Stimulated activated CD8-positive, alpha-beta memory T cell treated with anti-CD3 and anti-CD28 coated beads, Interleukin-15, amount 100 ng/mL, for 24 hours (primary cell): ENCODE results near the gene C16orf89.

Source experiments
- DNase-seq: peaks from one replicate; pipeline ENCODE4 v3.0.0-alpha.2; 2020; ENCODE audit warnings: low read depth

The C16orf89 gene

DNA sequence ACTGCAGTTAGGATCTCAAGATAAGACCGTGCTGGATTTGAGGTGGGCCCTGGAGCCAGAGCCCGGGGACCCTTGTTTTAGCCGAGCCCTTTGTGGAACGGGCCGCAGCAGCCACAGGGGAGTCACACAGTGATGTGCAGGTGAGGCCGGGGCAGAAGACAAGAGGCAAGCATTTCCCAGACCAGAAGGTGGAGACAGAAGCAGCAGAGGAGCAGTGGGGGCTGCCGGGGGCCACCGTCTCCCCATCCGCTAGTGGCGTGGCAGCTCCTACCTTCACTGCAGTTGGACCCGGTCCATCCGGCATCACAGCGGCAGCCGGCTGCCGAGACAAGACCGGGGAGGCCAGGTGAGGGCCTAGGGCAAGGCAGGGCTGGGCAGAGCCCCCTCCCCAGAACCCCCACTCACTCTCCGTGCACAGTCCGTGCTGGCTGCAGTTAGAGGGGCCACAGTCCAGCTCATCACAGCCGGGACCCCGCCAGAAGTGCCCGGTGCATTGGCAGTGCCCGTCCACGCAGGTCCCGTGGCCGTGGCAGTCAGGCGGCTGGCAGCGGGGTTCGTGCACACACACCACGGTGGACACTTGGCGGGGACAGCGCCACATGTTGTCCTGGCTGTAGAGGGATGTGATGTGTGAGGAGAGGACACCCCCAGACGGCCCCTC is 38.1 kb downstream of the C16orf89 start:
- no peak for DNase-seq

DNA sequence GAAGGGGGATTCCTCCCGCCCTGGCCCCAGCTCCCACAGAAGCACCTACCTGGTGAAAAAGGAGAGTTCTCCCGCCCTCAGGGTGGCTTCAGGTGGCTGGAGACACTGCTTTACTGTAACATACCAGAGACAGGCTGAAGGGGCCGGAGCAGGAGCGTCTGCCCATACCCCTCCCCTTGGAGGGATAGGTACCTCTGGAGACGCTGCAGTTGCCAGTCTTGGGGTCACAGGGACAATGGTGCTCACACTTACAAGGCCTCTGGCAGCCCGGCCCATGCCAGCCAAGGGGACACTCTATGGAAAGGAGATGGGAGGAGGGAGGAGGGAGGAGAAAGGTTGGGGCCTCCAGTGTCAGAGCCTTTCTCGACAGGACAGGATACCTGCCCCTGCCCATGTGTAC is 38.7 kb downstream of the C16orf89 start:
- no peak for DNase-seq

DNA sequence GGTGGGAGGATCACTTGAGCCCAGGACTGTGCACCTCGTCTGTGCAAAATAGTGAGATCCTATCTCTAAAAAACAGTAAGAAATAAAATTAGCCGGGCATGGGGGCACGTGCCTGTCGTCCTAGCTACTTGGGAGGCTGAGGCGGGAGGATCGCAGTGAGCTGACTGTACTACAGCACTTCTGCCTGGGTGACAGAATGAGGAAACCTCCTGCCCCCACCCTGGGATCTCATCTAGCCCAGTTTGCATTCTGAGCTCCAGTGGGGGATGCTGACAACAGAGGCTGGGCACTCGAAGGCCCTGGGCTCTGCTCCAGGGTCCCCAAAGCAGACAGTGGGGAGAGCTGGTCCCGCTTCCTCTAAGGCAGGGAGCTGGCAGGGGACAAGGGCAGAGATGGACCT is 39.1 kb downstream of the C16orf89 start:
- DNase-seq: no peak

DNA sequence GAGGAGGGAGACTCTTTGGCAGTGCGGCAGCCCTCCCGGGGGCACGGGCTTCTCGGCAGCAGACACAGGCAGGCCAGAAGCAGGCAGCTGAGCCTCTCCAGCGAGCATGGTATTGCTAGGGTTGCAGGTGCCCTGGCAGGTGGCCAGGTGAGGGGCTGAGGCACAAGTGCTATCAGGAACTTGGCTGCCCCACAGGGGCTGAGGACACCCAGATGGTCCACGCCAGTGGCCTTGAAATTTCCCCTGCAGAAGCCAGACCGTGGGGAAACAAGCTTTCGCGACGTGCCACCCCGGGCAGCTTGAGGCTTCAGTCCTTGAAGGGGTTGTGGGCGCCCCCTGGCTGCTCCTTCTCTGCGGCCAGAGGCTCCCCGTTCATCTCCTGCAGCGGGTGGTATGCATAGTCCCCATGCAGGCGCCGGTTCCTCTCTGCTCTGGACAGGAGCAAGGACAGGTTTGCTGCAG is 40.6 kb downstream of the C16orf89 start:
- DNase-seq: no peak

DNA sequence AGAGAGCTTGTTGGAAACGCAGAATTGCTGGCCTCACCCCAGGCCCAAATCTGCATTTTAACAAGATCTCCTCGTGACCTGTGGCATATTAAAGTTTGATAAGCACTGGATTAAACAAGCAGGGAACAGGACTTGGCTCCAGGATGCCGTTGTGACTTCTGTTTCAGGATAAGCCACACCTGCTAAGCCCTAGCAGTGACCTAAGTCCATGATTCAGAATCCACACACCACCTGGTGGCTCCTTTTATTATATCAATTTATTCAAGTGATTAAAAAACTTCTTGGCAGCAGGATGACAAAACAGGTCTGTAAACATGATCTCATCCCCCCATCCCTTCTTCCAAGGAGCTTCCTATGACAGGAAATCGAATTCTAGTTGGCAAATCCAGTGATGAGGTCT is 41.1 kb downstream of the C16orf89 start:
- DNase-seq: no peak

DNA sequence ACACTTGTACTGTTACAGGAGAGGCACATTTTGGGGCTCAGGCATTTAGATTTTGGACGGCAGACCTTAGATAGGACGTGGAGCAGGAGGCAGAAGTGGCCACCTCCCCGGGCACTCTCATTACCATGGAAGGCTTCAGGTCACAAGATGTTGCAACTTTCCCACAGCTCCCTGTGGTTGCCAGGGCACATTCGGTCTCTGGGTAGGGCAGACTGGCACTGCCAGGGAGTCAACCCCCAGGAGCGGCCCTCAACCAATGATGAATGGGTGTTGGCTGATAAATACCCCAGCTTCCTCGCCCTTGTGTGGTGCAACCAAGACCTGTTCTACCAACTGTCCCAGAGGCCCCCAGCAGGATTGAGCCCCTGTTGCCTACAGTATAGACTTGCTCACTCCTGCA is 43.2 kb downstream of the C16orf89 start:
- no peak for DNase-seq

DNA sequence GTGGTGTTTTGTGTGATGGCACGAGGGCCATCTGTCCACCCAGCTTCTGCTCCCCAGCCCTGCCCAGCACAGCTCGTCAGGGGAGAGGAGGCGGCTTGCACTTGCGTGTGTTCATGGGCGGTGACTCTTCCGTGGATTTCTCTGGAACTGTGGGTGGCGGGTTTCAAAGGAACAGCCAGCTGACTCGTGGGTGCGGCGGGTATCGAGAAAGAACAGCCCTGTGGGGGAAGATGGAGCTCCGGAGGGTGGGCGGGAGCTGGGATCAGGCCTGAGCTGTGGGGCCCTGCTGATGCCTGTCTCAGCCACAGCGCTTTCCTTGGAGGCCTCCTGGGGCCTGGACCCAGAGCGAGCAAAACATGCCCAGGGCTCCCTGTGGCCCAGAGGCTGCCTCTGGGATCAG is 45.2 kb downstream of the C16orf89 start:
- DNase-seq: no peak

DNA sequence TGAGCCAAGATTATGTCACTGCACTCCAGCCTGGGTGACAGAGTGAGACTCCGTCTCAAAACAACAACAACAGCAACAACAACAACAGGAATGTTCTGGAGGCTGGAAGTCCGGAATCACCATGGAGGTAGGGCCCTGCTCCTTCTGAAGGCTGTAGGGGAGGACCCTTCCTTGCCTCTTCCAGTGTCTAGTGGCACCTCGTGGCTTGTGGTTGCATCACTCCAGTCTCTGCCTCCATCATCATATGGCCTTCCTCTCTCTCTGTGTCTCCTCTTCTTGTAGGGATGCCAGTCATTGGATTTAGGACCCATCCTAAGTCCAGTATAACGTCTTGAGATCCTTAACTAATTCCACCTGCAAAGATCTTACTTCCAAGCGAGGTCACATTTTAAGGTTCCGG is 46.0 kb downstream of the C16orf89 start:
- DNase-seq: no peak

DNA sequence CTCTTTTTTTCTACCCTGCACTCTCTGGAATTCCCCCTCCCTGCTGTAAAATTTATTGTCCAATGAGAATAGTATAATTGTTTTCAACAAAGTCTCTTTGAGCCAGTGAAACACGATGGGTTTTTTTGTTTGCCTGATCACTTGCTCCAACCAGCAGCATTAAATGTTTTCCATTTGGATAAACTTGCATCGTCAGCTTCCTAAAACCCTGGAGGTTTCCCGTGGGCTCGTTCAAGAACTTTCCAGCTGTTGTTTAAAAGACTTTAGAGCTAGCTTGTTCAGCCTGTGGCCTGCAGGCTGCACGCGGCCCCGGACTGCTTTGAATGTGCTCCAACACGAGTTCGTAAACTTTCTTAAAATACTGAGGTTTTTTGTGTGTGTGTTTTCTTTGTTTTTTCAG is 47.0 kb downstream of the C16orf89 start:
- DNase-seq: no peak

DNA sequence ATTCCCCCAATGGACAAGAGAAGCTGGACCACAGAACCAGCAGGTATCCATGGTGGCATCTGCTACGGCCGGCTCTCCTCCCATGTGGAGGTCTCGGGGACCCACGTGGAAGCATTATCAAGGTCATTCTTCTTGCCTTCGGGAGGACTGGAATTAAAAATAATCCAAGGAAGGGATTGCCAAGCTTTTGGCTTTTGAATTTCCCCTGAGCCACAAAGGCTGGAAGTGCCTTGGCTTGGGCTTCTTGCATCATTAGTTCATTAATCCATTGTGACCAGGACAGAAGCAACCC is 48.1 kb downstream of the C16orf89 start:
- no peak for DNase-seq

DNA sequence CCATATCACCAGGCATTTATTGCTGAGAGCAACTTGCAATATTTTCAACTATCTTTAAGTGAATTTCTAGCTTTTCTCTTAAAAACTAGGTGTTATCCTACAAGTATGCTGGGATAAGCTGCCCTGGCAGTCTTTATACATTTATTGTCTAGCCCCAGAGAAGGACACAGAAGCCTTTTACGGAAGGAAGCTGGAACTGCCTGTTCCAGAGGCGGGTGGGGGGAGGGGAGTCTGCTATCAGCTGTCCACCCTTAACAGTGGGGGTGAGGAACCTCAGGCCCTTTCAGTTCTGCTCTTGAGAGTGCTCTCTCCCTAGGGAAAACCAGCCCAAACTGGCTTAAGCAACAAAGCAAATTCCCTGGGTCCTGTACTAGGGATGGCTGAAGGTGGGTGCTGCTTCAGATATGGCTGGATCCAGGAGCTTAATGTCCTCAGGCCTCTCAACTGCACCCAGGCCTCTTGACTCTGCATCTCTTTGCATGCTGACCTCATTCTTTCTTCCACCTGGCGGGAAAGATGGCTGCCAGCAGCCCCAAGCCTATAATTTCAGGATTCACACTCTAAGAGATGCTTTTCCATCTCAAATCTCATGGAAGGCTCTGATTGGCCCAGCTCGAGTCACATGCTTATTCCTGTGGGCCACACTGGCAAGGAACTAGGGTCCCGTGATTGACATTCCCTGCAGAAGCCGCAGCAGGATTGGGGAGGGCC is 48.6 kb downstream of the C16orf89 start:
- no peak for DNase-seq

DNA sequence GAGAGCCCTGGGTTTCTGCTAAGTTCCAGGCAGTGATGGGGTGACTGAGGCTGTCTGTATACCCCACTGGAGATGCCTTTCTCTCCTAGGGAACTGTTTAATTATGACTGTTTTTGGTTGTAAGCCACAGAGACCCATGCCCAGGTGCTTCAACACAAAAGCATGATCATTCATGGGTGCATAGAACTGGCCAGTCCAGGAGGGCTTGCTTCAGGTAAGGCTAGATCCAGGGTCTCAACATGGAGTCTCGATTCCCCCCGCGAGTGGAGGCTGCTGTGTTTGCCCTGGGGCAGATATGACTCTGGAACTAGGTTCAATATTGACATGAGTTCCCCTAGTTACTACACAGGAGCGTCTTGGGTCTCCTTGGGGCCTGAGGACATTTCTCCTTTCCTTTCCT is 49.9 kb downstream of the C16orf89 start:
- no peak for DNase-seq

DNA sequence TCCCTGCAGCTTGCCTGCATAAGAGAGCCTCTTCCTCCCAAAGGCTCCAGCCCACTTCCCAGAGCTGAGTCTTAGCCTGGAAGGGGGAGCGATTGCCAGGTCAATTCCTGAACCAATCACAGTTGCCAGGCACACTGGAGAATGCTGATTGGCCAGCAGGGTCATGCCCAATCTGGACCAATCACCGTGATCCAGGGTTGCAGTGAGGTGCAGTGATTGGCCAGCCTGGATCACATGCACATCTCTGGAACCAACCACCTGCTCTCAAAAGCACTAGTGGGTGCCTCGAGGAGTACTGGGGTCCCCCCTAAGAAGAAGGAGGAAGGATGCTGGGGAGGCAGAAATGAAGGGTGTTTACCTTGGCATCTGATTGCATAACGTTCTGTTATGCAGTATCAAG is 50.4 kb downstream of the C16orf89 start:
- no peak for DNase-seq

DNA sequence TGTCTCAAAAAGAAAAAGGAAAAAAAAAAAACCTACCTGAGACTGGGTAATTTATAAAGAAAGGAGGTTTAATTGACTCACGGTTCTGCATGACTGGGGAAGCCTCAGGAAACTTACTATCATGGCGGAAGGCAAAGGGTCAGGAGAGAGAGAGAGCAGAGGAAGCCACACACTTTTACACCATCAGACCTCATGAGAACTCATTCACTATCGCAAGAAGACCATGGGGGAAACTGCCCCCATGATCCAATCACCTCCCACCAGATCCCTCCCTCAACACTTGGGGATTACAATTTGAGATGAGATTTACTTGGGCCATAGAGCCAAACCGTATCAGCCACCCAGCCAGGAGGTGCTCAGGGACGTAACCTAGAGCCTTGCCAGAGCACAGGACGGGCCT is 52.9 kb downstream of the C16orf89 start:
- no peak for DNase-seq

DNA sequence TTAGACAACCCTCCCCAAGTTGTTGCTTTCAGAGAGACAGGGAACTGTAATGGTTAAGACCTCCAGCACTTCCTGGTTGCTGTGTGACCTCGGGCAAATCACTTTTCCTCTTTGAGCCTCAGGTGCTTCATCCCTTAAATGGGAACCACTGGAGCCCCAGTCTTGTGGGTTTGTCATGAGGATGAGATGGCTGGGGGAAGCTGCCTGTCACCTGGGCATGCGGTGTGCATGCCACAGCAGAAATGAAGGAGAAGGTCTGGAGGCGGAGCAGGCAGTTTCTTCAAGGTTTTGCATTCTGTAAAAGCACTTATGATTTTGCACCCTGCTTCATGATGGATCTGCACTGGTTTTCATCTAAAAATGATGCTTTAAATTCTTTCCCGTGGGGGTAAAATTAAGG is 54.1 kb downstream of the C16orf89 start:
- no peak for DNase-seq

DNA sequence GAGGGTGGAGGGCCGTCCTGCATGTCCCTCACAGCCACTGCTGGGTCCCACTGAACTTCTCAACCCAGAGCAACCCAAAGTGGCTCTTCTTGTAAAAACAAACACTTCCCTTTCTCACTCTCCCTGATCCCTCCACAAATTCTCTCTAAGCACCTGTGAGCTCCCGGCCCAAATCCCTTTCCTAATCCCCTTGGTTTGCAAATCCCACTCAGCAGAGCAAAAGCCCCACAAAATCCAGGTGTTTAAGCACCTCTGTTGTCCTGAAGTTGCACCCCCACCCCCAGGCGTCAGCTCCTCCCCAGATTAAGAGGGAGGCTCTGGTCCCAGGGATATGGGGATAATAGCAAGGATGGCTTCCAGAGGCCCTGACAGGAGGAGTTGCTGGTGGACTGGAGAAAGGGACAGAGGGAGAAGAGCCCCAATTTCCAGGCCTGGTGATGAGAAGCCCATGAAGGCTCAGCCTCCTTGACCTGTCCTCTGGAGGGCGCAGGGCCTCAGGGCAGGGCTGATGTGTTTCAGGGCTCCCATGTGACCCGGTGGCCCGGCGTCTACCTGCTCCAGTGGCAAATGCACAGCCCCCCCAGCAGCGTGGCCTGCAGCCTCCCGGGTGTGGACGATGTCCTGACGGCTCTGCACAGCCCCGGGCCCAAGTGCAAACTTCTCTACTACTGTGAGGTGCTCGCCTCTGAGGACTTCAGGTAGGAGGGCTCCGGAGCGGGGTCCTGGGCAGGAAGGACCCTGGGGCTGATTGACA is 55.0 kb downstream of the C16orf89 start:
- no peak for DNase-seq

DNA sequence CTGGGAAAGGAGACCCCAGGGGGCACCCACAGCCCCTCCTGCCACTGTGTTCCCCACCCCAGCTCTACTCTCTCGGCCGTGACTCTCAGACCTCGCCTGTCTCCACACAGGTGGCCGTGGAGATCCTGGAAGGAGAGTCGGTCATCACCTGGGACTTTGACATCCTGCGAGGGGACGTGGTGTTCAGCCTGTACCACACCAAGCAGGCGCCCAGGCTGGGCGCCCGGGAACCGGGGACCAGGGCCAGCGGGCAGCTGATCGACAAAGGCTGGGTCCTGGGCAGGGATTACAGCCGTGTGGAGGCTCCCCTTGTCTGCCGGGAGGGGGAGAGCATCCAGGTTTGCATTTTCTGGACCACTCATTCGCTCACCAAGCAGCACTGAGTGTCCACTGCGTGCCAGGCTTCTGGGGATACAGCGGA is 57.4 kb downstream of the C16orf89 start:
- DNase-seq: no peak

DNA sequence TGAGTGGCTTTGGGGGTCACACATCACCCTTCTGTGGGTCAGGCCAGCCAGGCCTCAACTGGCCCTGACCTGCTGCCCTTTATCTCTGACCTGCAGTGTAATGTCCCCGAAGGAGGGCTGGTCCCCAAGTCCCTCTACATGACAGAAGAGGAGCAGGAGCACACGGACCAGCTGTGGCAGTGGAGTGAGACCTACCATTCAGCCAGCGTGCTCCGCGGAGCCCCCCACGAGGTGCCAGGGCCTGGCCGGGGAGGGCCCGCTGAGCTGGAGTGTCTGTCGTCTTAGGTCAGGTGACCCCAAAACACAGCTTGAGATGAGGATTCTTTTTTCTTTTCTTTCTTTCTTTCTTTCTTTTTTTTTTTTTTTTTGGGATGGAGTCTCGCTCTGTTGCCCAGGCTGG is 58.5 kb downstream of the C16orf89 start:
- no peak for DNase-seq

DNA sequence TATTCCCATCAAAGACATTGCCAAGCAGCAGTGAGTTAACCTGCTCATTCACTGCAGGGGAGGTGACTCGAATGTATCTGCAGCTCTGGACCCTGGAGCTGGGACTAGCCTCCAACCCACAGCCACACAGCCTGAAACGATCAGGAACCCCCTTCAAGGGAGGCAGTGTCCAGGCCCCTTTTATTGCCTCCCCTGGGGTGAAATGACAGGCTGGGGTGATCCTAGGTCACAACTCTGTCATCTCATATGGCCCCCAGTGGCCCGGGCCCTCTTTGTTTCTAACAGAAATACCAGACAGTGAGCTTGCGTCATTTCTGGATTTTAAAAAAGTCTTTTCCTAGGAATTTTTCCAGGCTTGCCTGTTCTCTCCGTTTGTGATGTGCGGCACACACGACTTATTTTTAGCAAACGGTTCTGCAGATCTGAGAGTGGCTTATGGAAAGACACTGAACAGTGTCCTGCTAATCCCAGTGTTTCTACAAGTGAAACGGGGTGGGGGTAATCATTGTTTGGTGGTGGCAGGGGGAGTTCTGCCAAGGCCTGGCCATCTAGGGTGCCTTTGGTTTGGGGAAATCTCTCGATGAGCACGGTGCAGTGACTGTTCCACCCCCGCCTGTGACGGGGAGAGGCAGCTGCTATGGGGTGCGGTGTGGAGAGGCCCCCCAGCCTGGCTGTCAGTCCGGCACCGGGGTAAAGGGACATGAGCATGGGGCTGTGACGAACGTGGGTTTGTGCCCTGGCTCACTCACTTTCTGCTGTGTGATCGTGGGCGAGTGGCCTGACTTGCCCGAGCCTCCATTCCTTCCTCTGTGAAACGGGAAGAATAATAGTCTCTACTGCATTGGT is 59.2 kb downstream of the C16orf89 start:
- no peak for DNase-seq

DNA sequence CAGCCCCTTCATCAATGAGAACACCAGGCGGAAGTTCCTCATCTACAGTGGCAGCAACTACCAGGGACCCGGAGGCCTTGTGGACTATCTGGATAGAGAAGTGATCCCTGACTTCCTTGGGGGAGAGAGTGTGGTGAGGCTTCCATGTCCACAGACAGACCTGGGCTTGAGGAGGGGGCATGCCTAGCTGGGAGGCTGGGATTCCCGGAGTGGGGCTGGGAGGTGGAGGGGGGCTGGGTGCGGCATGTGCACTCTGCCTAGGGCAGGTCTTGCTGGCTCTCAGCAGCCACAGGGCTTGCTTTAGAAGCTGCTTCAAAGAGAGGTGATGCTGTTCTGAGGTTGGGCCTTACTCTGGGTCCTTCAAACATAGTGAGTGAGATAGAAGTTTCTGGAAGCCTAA is 59.8 kb downstream of the C16orf89 start:
- no peak for DNase-seq

DNA sequence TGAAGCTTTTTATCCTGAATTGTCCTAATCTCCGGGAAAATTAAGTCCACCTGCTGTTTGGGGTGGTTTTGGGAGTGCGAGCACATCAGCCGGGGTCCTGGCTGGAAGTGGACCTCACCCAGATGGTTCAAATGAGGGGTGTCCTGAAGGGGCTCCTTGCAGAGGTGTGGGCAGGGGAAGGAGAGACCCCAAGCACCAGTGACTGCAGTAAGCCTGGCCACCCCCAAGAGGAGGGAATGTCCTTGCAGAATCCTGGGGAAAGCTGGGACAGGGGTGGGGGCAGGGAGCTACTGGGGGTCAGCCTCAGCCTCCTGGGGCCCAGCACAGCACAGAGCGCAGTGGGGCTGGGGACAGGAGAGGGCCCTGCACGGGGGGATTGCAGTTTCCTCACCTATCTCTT is 61.4 kb downstream of the C16orf89 start:
- no peak for DNase-seq

DNA sequence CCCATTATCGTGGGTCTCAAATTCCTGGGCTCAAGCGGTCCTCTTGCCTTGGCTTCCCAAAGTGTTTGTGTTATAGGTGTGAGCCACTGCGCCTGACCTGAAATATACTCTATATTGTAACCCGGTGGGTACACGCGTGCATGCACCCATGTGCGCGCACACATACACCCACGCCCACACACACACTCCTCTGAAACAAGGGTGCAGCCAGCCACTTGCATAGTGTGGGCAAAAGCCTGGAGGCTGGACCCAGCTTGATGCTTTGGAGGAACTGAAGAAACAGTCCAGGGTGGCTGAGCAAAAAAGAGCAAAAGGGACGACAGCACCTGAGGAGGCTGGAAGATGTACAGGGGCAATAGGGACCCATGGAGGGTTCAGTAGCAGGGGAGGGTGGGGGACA is 61.9 kb downstream of the C16orf89 start:
- no peak for DNase-seq

DNA sequence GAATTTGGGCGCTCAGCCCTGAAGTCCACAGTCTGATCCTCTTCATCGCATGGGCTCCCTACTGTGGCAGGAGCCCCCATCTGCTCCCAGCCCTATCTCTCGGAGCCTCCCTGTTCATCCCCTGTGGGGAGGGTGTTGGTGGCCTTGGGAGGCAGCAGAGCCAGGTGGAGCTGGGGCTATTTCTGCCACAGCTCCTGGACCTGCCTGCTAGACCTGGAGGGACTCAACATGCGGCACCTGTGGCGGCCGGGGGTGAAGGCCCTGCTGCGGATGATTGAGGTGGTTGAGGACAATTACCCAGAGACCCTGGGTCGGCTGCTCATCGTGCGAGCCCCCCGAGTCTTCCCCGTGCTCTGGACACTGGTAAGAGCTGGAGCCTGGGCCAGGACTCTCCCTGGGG is 62.5 kb downstream of the C16orf89 start:
- DNase-seq: no peak
